AG10803 (cell line): ENCODE measurements around the gene SASH1.

Source experiments
- DNase-seq: peaks from one replicate; pipeline ENCODE4 v3.0.0; 2010; ENCODE audit warnings: low read depth
- H3K4me3 ChIP-seq: 2 replicates; pipeline ENCODE4 v1.5.1; 2011; ENCODE audit warnings: mild to moderate bottlenecking, low read length, control low read depth
- CTCF ChIP-seq: conservative IDR thresholded peaks from 2 replicates; pipeline ENCODE4 v1.5.1; 2011; ENCODE audit warnings: mild to moderate bottlenecking, low read length, control low read depth, inconsistent platforms

Gene SASH1

GRCh38 chr6:148431413-148431812 lies 88.8 kb downstream of the SASH1 start:
- DNase-seq: no peak
- TF ChIP-seq CTCF: no peak
- H3K4me3 ChIP-seq: no peak overlapping the region

- no peak for DNase-seq
- H3K4me3 ChIP-seq: no peak overlapping the region
- no peak for TF ChIP-seq CTCF
These were observed 89.2 kb downstream of the SASH1 start for GRCh38 chr6:148431840-148432239.

- TF ChIP-seq CTCF: no peak
- DNase-seq: no peak
- H3K4me3 ChIP-seq: no peak overlapping the region
These were observed 90.0 kb downstream of the SASH1 start for GRCh38 chr6:148432462-148433195.

GRCh38 chr6:148435386-148435785 lies 92.7 kb downstream of the SASH1 start:
- no peak for TF ChIP-seq CTCF
- peak; percentile 36 for DNase-seq
- no peak overlapping the region for H3K4me3 ChIP-seq

GRCh38 chr6:148436466-148436865 lies 93.8 kb downstream of the SASH1 start:
- no peak for TF ChIP-seq CTCF
- H3K4me3 ChIP-seq: no peak overlapping the region
- no peak for DNase-seq

GRCh38 chr6:148438632-148439031 lies 96.0 kb downstream of the SASH1 start:
- no peak for TF ChIP-seq CTCF
- no peak overlapping the region for H3K4me3 ChIP-seq
- peak; percentile 80 for DNase-seq

GRCh38 chr6:148440016-148440415 lies 97.4 kb downstream of the SASH1 start:
- no peak for TF ChIP-seq CTCF
- DNase-seq: peak; percentile 78
- H3K4me3 ChIP-seq: peak overlapping the region; percentile 68
